ENCODE data around the gene FOSL2.
"Not testable (repeated sequence)": the region's sequence is repeated elsewhere in the genome, so short reads cannot be mapped to it uniquely, and the experiment has no call there.

Gene FOSL2

GRCh38 chr2:28357948-28358667, 34.5 kb upstream of the FOSL2 start:
- DNase-seq, result no peak

GRCh38 chr2:28358668-28359201, 33.9 kb upstream of the FOSL2 start:
- DNase-seq, result no peak

- DNase-seq, result no peak
These were observed 33.2 kb upstream of the FOSL2 start for GRCh38 chr2:28359222-28360057.

GRCh38 chr2:28360058-28360717, 32.5 kb upstream of the FOSL2 start:
- no peak for DNase-seq

GRCh38 chr2:28360718-28361293, 31.9 kb upstream of the FOSL2 start:
- no peak for DNase-seq

GRCh38 chr2:28361991-28362710, 30.5 kb upstream of the FOSL2 start:
- no peak for DNase-seq

GRCh38 chr2:28362991-28363521, 29.6 kb upstream of the FOSL2 start:
- DNase-seq, result no peak

GRCh38 chr2:28363686-28364280, 28.9 kb upstream of the FOSL2 start:
- no peak for DNase-seq

GRCh38 chr2:28364610-28365009, 28.0 kb upstream of the FOSL2 start:
- no peak for DNase-seq

GRCh38 chr2:28365158-28365557, 27.5 kb upstream of the FOSL2 start:
- no peak for DNase-seq

- DNase-seq, result no peak
These were observed 26.5 kb upstream of the FOSL2 start for GRCh38 chr2:28366149-28366495.

- no peak for DNase-seq
These were observed 26.0 kb upstream of the FOSL2 start for GRCh38 chr2:28366496-28367282.

GRCh38 chr2:28367667-28368356, 24.8 kb upstream of the FOSL2 start:
- no peak for DNase-seq

- DNase-seq, result no peak
These were observed 24.3 kb upstream of the FOSL2 start for GRCh38 chr2:28368357-28368798.

GRCh38 chr2:28369358-28369757, 23.3 kb upstream of the FOSL2 start:
- DNase-seq, result no peak

GRCh38 chr2:28370354-28370753, 22.3 kb upstream of the FOSL2 start:
- no peak for DNase-seq

GRCh38 chr2:28371728-28372127, 20.9 kb upstream of the FOSL2 start:
- DNase-seq, result not testable (repeated sequence)

GRCh38 chr2:28373854-28374253, 18.8 kb upstream of the FOSL2 start:
- no peak for DNase-seq

GRCh38 chr2:28374331-28374730, 18.3 kb upstream of the FOSL2 start:
- no peak for DNase-seq

GRCh38 chr2:28375236-28375635, 17.4 kb upstream of the FOSL2 start:
- DNase-seq, result no peak
